SK-N-SH treated with all-trans-retinoic acid at 6 μM for 48 hours (cell line): ENCODE data around the gene FGF2.

Experiments
- ATAC-seq: fragments of 200-7000 bp; cut with Tn5 transposase; 3 replicates; pipeline ENCODE4 v1.9.1; 2020; ENCODE audit warnings: mild to moderate bottlenecking, moderate library complexity
- ARNTL ChIP-seq: fragments of 450-650 bp; formaldehyde crosslinking; IDR thresholded peaks from 2 replicates; pipeline ENCODE4 v1.5.0; 2020; ENCODE audit warnings: low read depth, mild to moderate bottlenecking, moderate library complexity, borderline replicate concordance
- CREB5 ChIP-seq: fragments of 250-450 bp; sonication (Bioruptor Pico); IDR thresholded peaks from 2 replicates; pipeline ENCODE4 v1.5.1; 2020; ENCODE audit warnings: low read depth, mild to moderate bottlenecking, moderate library complexity
- CSDC2 ChIP-seq: fragments of 250-450 bp; sonication (Bioruptor Pico); IDR thresholded peaks from 2 replicates; pipeline ENCODE4 v1.5.0; 2020; ENCODE audit warnings: mild to moderate bottlenecking, moderate library complexity
- CSRNP3 ChIP-seq: fragments of 250-450 bp; sonication (Bioruptor Pico); IDR thresholded peaks from 2 replicates; pipeline ENCODE4 v1.5.1; 2021; ENCODE audit warnings: mild to moderate bottlenecking, moderate library complexity
- ESRRG ChIP-seq: fragments of 250-450 bp; sonication (Bioruptor Pico); IDR thresholded peaks from 2 replicates; pipeline ENCODE4 v1.6.1; 2021; ENCODE audit warnings: mild to moderate bottlenecking
- GLIS3 ChIP-seq: fragments of 250-450 bp; sonication (Bioruptor Pico); IDR thresholded peaks from 2 replicates; pipeline ENCODE4 v1.5.0; 2020; ENCODE audit warnings: mild to moderate bottlenecking, moderate library complexity
- ISL1 ChIP-seq: fragments of 250-450 bp; sonication (Bioruptor Pico); IDR thresholded peaks from 2 replicates; pipeline ENCODE4 v2.1.2; 2022; ENCODE audit warnings: mild to moderate bottlenecking, moderate library complexity
- OSR1 ChIP-seq: fragments of 250-450 bp; sonication (Bioruptor Pico); IDR thresholded peaks from 2 replicates; pipeline ENCODE4 v1.8.0; 2022; ENCODE audit warnings: moderate library complexity, mild to moderate bottlenecking, inconsistent platforms
- POU6F1 ChIP-seq: fragments of 250-450 bp; sonication (Bioruptor Pico); IDR thresholded peaks from 2 replicates; pipeline ENCODE4 v1.8.0; 2021; ENCODE audit warnings: low read depth, mild to moderate bottlenecking, moderate library complexity, borderline replicate concordance
- SNAI2 ChIP-seq: fragments of 250-450 bp; sonication (Bioruptor Pico); IDR thresholded peaks from 2 replicates; pipeline ENCODE4 v1.5.0; 2020; ENCODE audit warnings: mild to moderate bottlenecking, moderate library complexity
- TCF4 ChIP-seq: fragments of 250-450 bp; sonication (Bioruptor Pico); IDR thresholded peaks from 2 replicates; pipeline ENCODE4 v1.8.0; 2021; ENCODE audit warnings: mild to moderate bottlenecking, moderate library complexity, borderline replicate concordance
- TOX ChIP-seq: fragments of 250-450 bp; sonication (Bioruptor Pico); IDR thresholded peaks from 2 replicates; pipeline ENCODE4 v1.8.0; 2021; ENCODE audit warnings: mild to moderate bottlenecking, moderate library complexity, borderline replicate concordance
- TSHZ2 ChIP-seq: fragments of 250-450 bp; sonication (Bioruptor Pico); IDR thresholded peaks from 2 replicates; pipeline ENCODE4 v1.5.0; 2020; ENCODE audit warnings: mild to moderate bottlenecking, moderate library complexity
- ZFP30 ChIP-seq: fragments of 450-650 bp; formaldehyde crosslinking; IDR thresholded peaks from 2 replicates; pipeline ENCODE4 v1.5.0; 2022; ENCODE audit warnings: mild to moderate bottlenecking, moderate library complexity
- ZNF70 ChIP-seq: fragments of 450-650 bp; formaldehyde crosslinking; IDR thresholded peaks from 2 replicates; pipeline ENCODE4 v1.5.0; 2020; ENCODE audit warnings: mild to moderate bottlenecking, moderate library complexity
- ZNF8 ChIP-seq: fragments of 450-650 bp; formaldehyde crosslinking; IDR thresholded peaks from 2 replicates; pipeline ENCODE4 v1.5.0; 2020; ENCODE audit warnings: mild to moderate bottlenecking, moderate library complexity

Gene FGF2

GRCh38 chr4:122876456-122876855, 49.8 kb downstream of the FGF2 start:
- TF ChIP-seq ZFP30 (CRISPR knock-in tag) (no peak), CSDC2 (CRISPR knock-in tag) (no peak), TSHZ2 (CRISPR knock-in tag) (no peak), ESRRG (CRISPR knock-in tag) (no peak), CSRNP3 (no peak)
- no peak for ATAC-seq

- TF ChIP-seq GLIS3 (no peak), SNAI2 (no peak), ISL1 (no peak), ZNF70 (CRISPR knock-in tag) (no peak), ZNF8 (CRISPR knock-in tag) (no peak), CSDC2 (CRISPR knock-in tag) (no peak), TCF4 (CRISPR knock-in tag) (no peak), POU6F1 (CRISPR knock-in tag) (no peak), ARNTL (no peak), TOX (CRISPR knock-in tag) (no peak), CSRNP3 (no peak), OSR1 (CRISPR knock-in tag) (no peak)
- ATAC-seq = no peak
Observed at GRCh38 chr4:122879001-122879400, 52.4 kb downstream of the FGF2 start.

GRCh38 chr4:122882857-122883735, 56.5 kb downstream of the FGF2 start:
- no peak; the same call in 2 of the 3 replicates for ATAC-seq
- TF ChIP-seq ZFP30 (CRISPR knock-in tag) = no peak
- no peak for TF ChIP-seq GLIS3
- no peak for TF ChIP-seq ISL1
- TF ChIP-seq OSR1 (CRISPR knock-in tag) = no peak
- no peak for TF ChIP-seq CREB5 (CRISPR knock-in tag)
- no peak for TF ChIP-seq ARNTL
- TF ChIP-seq TSHZ2 (CRISPR knock-in tag) = no peak
- no peak for TF ChIP-seq POU6F1 (CRISPR knock-in tag)
- no peak for TF ChIP-seq ZNF70 (CRISPR knock-in tag)
